M059J (cell line): ENCODE results near the gene OBSCN. TPM values are rescaled to one million over a fixed set of nuclear protein-coding genes. Genes with fewer than 3 reads are reported as not detected.
"Not testable (repeated sequence)": the region's sequence is repeated elsewhere in the genome, so short reads cannot be mapped to it uniquely, and the experiment has no call there.

Source experiments
- DNase-seq: peaks from one replicate; pipeline ENCODE4 v3.0.0-alpha.2; 2012; ENCODE audit warnings: low read depth
- total RNA-seq: library from RNA; depleted of rRNA; stranded (reverse); fragments of >200 nt; shearing (Covaris generic); gene quantifications from 2 replicates; pipeline ENCODE4 v1.2.3, GENCODE V29; 2014

OBSCN gene
- total RNA-seq, 1 experiment from 2014 or later, result 1.9 TPM

- DNase-seq, result no peak
Observed at GRCh38 chr1:228171221-228171891, 36.5 kb upstream of the OBSCN start.

DNA sequence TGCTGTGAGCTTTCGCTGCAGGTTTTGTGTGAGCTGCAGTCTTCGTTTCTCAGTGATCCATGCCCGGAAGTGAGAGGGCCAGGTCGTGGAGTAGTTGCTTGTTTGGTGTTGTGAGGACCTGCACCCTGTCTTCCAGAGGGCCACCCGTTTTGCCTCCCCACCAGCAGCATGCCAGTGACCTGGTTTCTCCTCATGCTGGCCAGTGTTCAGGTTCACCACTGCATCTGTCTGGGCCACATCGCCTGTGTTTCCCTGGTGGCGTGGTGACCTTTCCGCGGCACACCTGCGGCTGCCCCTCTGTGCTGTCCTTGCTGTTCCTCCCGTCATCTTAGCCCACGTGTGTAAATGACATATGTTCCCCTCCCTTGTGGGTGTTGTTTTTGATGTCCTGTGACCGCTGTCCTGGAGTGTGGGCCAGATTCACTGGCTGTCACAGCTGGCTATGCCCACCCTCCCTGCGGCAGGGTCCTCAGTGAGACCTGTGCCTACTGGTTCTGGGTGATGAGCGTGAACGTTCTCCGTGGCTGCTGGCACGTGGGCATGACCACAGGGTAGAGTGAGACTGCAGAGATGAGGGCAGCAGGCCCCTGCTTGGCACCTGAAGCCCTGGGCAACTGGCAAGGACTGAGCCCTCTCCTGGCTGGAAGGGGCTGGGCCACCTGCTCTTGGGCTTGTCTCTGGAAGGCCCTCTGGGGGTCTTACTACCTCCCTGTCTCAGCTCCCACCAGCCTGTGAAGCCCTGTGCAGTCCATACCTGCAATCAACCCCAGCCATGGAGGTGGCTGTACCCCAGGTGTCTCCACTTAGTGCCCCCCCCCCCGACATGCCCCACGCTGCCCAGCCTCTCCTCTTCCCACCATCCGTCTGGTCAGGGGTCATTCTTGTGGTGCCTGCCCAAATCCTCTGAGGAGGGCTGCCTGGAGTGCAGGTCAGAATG, 35.0 kb upstream of the OBSCN start:
- DNase-seq, result no peak

DNA sequence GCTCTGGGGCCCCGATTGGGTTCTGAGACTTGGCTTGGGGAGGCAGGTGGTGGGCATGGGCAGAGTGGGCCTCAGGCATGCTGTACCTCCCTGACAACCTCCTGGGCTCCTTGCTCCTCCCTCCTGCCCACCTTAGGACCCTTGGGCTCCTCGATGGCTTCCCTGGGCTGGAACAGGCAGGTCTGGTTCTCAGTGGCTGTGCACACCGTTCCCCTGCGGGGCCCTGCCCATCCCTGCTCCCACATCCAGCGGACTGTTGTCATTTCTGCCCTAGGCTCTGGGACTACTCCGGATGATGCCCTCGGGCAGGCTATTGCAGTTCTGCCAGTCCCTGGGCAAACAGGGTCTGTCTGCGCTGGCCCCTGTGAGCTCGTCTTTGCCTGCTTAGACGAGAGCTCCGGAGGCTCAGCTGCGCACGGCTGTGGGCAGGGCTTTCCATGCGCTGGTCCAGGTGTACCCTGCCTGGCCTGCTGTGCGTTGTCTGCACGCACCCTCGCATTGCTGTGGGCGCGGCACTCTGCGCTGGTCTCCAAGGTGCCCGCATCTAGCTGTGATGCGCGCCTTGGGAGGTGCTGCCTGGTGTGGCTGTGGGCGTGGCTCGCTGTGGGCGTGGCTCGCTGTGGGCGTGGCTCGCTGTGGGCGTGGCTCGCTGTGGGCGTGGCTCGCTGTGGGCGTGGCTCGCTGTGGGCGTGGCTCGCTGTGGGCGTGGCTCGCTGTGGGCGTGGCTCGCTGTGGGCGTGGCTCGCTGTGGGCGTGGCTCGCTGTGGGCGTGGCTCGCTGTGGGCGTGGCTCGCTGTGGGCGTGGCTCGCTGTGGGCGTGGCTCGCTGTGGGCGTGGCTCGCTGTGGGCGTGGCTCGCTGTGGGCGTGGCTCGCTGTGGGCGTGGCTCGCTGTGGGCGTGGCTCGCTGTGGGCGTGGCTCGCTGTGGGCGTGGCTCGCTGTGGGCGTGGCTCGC, 34.0 kb upstream of the OBSCN start:
- DNase-seq, result not testable (repeated sequence)

DNA sequence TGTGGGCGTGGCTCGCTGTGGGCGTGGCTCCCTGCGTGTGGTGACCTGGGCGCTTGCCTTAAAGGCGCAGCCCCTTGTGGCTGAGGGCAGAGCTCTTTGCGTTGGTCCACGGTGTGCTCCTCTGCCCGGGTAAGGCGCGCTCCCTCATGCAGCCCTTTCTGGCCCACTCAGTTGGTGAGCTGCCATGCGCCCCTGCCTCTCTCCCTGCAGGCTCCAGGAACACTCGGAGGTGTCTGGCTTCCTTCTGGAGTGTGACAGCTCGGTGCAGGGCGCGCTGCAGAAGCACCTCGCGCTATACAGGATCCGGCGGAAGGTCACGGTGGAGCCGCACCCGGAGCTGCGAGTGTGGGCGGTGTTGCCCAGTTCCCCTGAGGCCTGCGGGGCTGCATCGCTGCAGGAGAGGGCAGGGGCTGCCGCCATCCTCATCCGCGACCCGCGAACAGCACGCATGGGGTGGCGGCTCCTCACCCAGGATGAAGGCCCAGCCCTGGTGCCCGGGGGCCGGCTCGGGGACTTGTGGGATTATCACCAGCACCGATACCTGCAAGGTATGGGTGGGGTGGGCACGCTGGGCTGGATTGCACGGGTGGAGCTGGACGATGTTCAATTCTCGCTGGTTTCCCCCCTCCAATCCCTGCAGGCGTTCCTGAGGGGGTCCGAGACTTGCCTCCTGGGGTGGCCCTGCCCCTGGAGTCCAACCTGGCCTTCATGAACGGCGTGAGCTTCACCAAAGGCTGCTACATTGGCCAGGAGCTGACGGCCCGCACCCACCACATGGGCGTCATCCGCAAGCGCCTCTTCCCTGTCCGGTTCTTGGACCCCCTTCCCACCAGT, 33.1 kb upstream of the OBSCN start:
- no peak for DNase-seq

DNA sequence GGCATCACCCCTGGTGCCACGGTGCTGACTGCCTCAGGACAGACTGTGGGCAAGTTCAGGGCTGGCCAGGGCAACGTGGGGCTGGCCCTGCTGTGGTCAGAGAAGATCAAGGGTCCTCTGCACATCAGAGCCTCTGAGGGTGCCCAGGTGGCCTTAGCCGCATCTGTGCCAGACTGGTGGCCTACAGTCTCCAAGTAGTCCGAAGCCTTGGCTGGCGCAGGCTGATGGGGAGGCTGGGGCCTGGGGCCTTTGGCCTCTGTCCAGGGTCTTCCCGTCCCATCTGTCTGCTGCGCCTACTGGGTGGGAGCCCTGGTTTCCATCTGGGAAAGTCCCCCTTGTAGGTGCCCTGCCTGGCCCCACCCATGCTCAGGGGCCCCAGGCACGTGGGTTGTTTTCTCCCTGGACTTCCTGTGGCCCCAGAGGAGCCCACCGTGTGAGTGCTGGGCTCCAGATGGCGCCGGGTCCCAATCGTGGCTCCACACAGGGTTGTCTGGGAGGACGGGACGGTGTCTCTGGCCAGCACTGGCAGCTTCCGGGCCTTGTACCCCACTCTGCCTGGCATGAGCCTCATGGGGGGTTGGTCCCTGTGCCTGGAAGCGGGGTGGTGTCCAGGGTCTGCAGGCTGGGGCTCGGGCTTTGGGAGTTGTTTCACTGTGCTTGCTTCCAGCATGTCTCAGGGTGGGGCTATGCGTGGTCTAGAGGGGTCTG, 32.4 kb upstream of the OBSCN start:
- no peak for DNase-seq

- DNase-seq, result no peak
Observed at GRCh38 chr1:228176024-228176395, 31.8 kb upstream of the OBSCN start.

- DNase-seq, result no peak
Observed at GRCh38 chr1:228176461-228177182, 31.2 kb upstream of the OBSCN start.

DNA sequence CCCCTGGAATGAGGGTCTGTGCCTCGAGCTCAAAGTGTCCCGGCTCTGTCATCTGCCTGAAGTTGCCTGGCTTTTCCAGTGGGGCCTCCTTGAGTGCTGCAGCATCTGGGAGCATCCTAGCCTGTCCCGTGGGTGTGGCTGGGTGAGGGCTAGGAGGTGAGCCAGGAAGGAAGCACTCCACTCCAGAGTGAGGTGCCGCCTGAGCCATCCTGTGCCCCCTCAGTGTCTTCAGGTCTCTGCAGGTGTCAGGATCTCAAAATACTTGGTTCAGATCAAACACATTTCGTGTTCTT, 30.7 kb upstream of the OBSCN start:
- no peak for DNase-seq

GRCh38 chr1:228177721-228178710, 29.8 kb upstream of the OBSCN start:
- no peak for DNase-seq

- DNase-seq, result no peak
Observed at GRCh38 chr1:228178737-228179684, 28.8 kb upstream of the OBSCN start.

DNA sequence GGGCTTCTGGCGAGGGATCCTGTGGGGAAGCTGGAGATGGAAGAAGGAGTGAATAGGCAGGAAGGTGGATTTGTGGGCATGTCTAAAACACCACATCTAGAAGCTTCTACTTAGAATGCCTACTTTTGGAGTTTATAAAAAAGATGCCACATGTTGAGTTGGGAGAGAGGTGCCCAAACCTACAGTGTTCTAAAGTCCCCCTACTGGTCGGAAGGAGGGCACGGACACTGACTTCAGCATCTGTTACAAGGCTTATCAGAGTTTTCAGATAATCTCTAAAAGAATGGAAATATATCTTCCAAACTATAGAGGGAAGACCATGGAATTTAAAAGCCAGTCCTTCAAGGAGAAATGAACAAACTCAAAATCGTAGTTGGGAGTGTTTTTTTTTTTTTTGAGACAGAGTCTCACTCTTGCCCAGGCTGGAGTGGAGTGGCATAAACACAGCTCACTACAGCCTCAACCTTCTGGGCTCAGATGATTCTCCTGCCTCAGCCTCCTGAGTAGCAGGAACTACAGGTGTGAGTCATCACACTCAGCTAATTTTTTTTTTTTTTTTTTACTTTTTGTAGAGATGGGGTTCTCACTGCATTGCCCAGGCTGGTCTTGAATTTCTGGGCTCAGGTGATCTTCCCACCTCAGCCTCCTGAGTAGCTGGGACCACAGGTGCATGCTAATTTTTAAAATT, 27.4 kb upstream of the OBSCN start:
- no peak for DNase-seq

DNA sequence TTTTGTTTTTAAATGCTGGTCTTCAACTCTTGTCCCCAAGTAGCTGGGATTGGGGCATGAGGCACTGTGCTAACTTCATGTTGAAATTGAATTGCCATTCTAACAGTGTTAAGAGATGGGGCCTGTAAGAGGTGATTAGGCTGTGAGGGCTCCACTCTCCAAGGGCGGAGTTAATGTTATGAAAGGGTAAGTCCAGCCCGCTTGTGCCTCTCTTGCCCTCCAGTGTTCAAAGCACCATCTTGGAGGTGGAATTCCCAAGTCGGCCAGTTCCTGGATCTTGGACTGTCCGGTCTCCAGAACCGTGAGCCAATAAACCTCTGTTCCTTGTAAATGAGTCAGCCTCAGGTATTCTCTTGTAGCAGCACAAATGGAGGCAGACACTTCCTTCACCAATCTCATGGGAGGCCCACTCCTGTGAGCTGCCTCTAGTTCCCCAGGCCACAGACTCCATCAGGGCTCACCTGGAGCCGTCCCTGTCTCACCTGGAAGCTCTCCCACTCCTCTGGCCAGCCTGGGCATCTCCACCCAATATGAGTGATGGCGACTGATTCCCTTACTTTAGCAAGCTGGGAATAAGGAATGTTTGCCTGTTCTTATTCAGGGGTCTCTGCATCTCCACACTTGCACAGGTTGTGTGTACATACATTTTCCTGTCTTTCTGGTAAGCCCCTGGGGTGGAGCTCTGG, 26.7 kb upstream of the OBSCN start:
- no peak for DNase-seq

- no peak for DNase-seq
Observed at GRCh38 chr1:228181645-228182034, 26.2 kb upstream of the OBSCN start.

GRCh38 chr1:228182296-228183030, 25.4 kb upstream of the OBSCN start:
- no peak for DNase-seq

- DNase-seq, result no peak
Observed at GRCh38 chr1:228184152-228184551, 23.7 kb upstream of the OBSCN start.

- no peak for DNase-seq
Observed at GRCh38 chr1:228185641-228185965, 22.2 kb upstream of the OBSCN start.
